OCI-LY3 (cell line): Measurements from ENCODE around the gene AFF1.

Experiments
- EZH2phosphoT487 ChIP-seq: fragments of 200-600 bp; shearing (Covaris generic); IDR thresholded peaks from 2 replicates; pipeline ENCODE4 v1.6.1; 2018; ENCODE audit warnings: antibody characterized with exemption, mixed run types, low read depth
- TF ChIP-seq, protein P1 (sequence below): fragments of 200-600, 300-600 bp; sonication (generic); IDR thresholded peaks from 2 replicates; pipeline ENCODE4 v1.5.1; 2014; ENCODE audit warnings: antibody characterized with exemption, low read length, low read depth

GRCh38 chr4:86970447-86971354, 35.9 kb downstream of the AFF1 start:
- TF ChIP-seq EZH2phosphoT487: no peak
- TF ChIP-seq, protein P1, sequence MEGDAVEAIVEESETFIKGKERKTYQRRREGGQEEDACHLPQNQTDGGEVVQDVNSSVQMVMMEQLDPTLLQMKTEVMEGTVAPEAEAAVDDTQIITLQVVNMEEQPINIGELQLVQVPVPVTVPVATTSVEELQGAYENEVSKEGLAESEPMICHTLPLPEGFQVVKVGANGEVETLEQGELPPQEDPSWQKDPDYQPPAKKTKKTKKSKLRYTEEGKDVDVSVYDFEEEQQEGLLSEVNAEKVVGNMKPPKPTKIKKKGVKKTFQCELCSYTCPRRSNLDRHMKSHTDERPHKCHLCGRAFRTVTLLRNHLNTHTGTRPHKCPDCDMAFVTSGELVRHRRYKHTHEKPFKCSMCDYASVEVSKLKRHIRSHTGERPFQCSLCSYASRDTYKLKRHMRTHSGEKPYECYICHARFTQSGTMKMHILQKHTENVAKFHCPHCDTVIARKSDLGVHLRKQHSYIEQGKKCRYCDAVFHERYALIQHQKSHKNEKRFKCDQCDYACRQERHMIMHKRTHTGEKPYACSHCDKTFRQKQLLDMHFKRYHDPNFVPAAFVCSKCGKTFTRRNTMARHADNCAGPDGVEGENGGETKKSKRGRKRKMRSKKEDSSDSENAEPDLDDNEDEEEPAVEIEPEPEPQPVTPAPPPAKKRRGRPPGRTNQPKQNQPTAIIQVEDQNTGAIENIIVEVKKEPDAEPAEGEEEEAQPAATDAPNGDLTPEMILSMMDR: no peak
